ENCODE results near the gene HBZ. TPM values are rescaled to one million over a fixed set of nuclear protein-coding genes. Genes with fewer than 3 reads are reported as not detected.
"Not testable (repeated sequence)": the region's sequence is repeated elsewhere in the genome, so short reads cannot be mapped to it uniquely, and the experiment has no call there.

The HBZ gene
- total RNA-seq, 1 donor = not detected

- Histone ChIP-seq H4K20me1 (ENCODE audit: insufficient read depth, low read length) (peaks cover 25% of the 10 kb centered on the region), H3K36me3 (ENCODE audit: insufficient read depth, low read length) (peaks cover 68% of the 10 kb centered on the region), H3K4me2 (ENCODE audit: insufficient read depth, low read length) (no peak overlapping the region), H3K27ac (ENCODE audit: low read depth, low read length) (no peak overlapping the region), H3K4me1 (ENCODE audit: insufficient read depth, low read length) (peaks cover 4% of the 10 kb centered on the region), H3K4me3 (ENCODE audit: insufficient read depth, low read length) (no peak overlapping the region), H3K9me3 (ENCODE audit: low read depth, low read length) (no peaks in the 10 kb centered on the region), H3K79me2 (ENCODE audit: insufficient read depth, low read length) (peaks cover 12% of the 10 kb centered on the region), H2AFZ (ENCODE audit: low read length) (no peak overlapping the region), H3K27me3 (ENCODE audit: insufficient read depth, low read length) (no peaks in the 10 kb centered on the region)
- no peak for DNase-seq (ENCODE audit: insufficient read length, low spot score, missing footprints)
- no peak for TF ChIP-seq CTCF (IDR thresholded peaks at IDR 0.05; ENCODE audit: extremely low read depth, low read depth, low read length)
Observed at GRCh38 chr16:203246-203645, 50.8 kb downstream of the HBZ start.

DNA sequence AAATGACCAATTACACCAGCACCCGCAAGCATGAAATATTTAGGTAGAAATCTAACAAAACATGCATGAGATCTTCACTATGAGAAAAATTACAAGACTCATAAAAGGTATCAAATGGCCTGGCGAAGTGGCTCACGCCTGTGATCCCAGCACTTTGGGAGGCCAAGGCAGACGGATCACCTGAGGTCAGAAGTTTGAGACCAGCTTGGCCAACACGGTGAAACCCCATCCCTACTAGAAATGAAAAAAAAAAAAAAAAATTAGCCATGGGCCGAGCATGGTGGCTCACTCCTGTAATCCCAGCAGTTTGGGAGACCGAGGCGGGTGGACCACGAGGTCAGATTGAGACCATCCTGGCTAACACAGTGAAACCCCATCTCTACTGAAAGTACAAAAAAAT is 51.6 kb downstream of the HBZ start:
- H3K27ac ChIP-seq (ENCODE audit: low read depth, low read length); H3K9me3 ChIP-seq (ENCODE audit: low read depth, low read length); H3K4me1 ChIP-seq (ENCODE audit: insufficient read depth, low read length); H3K27me3 ChIP-seq (ENCODE audit: insufficient read depth, low read length); H2AFZ ChIP-seq (ENCODE audit: low read length); DNase-seq (ENCODE audit: insufficient read length, low spot score, missing footprints); H3K4me2 ChIP-seq (ENCODE audit: insufficient read depth, low read length); H3K4me3 ChIP-seq (ENCODE audit: insufficient read depth, low read length): not testable (repeated sequence)
- Histone ChIP-seq H3K79me2 (ENCODE audit: insufficient read depth, low read length) (peaks cover 18% of the 10 kb centered on the region), H4K20me1 (ENCODE audit: insufficient read depth, low read length) (peaks cover 31% of the 10 kb centered on the region), H3K36me3 (ENCODE audit: insufficient read depth, low read length) (peaks cover 67% of the 10 kb centered on the region)

Small RNAs within 50 kb of the gene (small RNA-seq; reads per million reads assigned to genes)
- not detected for gene RF00019

Other genes starting within 250 kb of the HBZ start
- gene POLR3K, start 99.0 kb upstream of the HBZ start, total RNA-seq = 1.4 and 2.1 TPM in 2 replicates
- gene SNRNP25, start 98.8 kb upstream of the HBZ start, total RNA-seq = 9.4 and 14.5 TPM in 2 replicates
- gene RHBDF1, start 80.0 kb upstream of the HBZ start, total RNA-seq = 32.2 and 39.5 TPM in 2 replicates
- gene MPG, start 74.4 kb upstream of the HBZ start, total RNA-seq = 180 and 189 TPM in 2 replicates
- gene NPRL3, start 14.0 kb upstream of the HBZ start, total RNA-seq = 10.1 and 10.6 TPM in 2 replicates
- gene HBM, start 13.3 kb downstream of the HBZ start, total RNA-seq = not detected in 2 replicates
- gene HBA2, start 20.2 kb downstream of the HBZ start, total RNA-seq = not detected in 2 replicates
- gene HBA1, start 24.0 kb downstream of the HBZ start, total RNA-seq = not detected in 2 replicates
- not detected in 2 replicates for gene HBQ1, start 27.8 kb downstream of the HBZ start, total RNA-seq
- gene LUC7L, start 76.8 kb downstream of the HBZ start, total RNA-seq = 44.8 and 46.0 TPM in 2 replicates
- gene FAM234A, start 82.2 kb downstream of the HBZ start, total RNA-seq = 86.0 and 113 TPM in 2 replicates
- gene RGS11, start 123.3 kb downstream of the HBZ start, total RNA-seq = 0.36 and 0.59 TPM in 2 replicates
- gene ARHGDIG, start 127.9 kb downstream of the HBZ start, total RNA-seq = not detected in 2 replicates
- not detected in 2 replicates for gene PDIA2, start 130.5 kb downstream of the HBZ start, total RNA-seq
- gene AXIN1, start 200.1 kb downstream of the HBZ start, total RNA-seq = 21.5 and 21.7 TPM in 2 replicates
- 50.7 and 55.4 TPM in 2 replicates for gene MRPL28, start 217.9 kb downstream of the HBZ start, total RNA-seq
- gene PGAP6, start 229.3 kb downstream of the HBZ start, total RNA-seq = 40.1 and 54.3 TPM in 2 replicates
- gene NME4, start 244.6 kb downstream of the HBZ start, total RNA-seq = 77.2 and 83.6 TPM in 2 replicates
- 18.1 and 24.5 TPM in 2 replicates for gene DECR2, start 249.2 kb downstream of the HBZ start, total RNA-seq